Trophoblast cell (in vitro differentiated cells and primary cell): ENCODE results near the gene PRSS58.

ENCODE experiments used
- DNase-seq, 2 donors: peaks; one replicate each; pipeline ENCODE4 v3.0.0-alpha.2; 2016
- H2AFZ ChIP-seq: 2 replicates; pipeline ENCODE4 v1.6.1; 2013; ENCODE audit warnings: low read length, moderate library complexity, mild to moderate bottlenecking; ENCODE audit not compliant: insufficient read depth, poor library complexity
- H2AK5ac ChIP-seq: 2 replicates; pipeline ENCODE4 v1.6.1; 2013; ENCODE audit warnings: mild to moderate bottlenecking, low read length
- H2BK120ac ChIP-seq: 2 replicates; pipeline ENCODE4 v1.6.1; 2013; ENCODE audit warnings: low read length, mild to moderate bottlenecking, moderate library complexity; ENCODE audit not compliant: insufficient read depth, poor library complexity
- H2BK12ac ChIP-seq: 2 replicates; pipeline ENCODE4 v1.6.1; 2013; ENCODE audit warnings: mild to moderate bottlenecking, low read length, moderate library complexity
- H2BK5ac ChIP-seq: 2 replicates; pipeline ENCODE4 v1.6.1; 2013; ENCODE audit warnings: low read length, low read depth, moderate library complexity, mild to moderate bottlenecking; ENCODE audit not compliant: poor library complexity
- H3K14ac ChIP-seq: 2 replicates; pipeline ENCODE4 v1.6.1; 2013; ENCODE audit warnings: mild to moderate bottlenecking, low read length
- H3K18ac ChIP-seq: 2 replicates; pipeline ENCODE4 v1.6.1; 2013; ENCODE audit warnings: mild to moderate bottlenecking, low read length
- H3K23ac ChIP-seq: 2 replicates; pipeline ENCODE4 v1.6.1; 2013; ENCODE audit warnings: low read length
- H3K27ac ChIP-seq: 2 replicates; pipeline ENCODE4 v1.5.1; 2013; ENCODE audit warnings: low read depth, mild to moderate bottlenecking, inconsistent platforms, low read length, moderate library complexity
- H3K27me3 ChIP-seq: 2 replicates; pipeline ENCODE4 v1.6.1; 2013; ENCODE audit warnings: inconsistent platforms, mild to moderate bottlenecking, low read length, moderate library complexity; ENCODE audit not compliant: insufficient read depth
- H3K36me3 ChIP-seq, 2 experiments: 1 replicate in 1 of 2; 2 replicates in 1 of 2; pipeline ENCODE4 v1.6.1; 2013; ENCODE audit warnings: low read length in 2 of 2, mild to moderate bottlenecking in 2 of 2, moderate library complexity in 1 of 2; ENCODE audit not compliant: insufficient read depth in 2 of 2, control insufficient read depth in 1 of 2
- H3K4ac ChIP-seq: 2 replicates; pipeline ENCODE4 v1.6.1; 2013; ENCODE audit warnings: low read depth, mild to moderate bottlenecking, low read length, moderate library complexity
- H3K4me1 ChIP-seq, 2 experiments: 1 replicate in 1 of 2; 2 replicates in 1 of 2; pipeline ENCODE4 v1.6.1; 2013; ENCODE audit warnings: low read length in 2 of 2, mild to moderate bottlenecking in 2 of 2, moderate library complexity in 1 of 2; ENCODE audit not compliant: insufficient read depth in 2 of 2, control insufficient read depth in 1 of 2
- H3K4me2 ChIP-seq: 2 replicates; pipeline ENCODE4 v1.6.1; 2013; ENCODE audit warnings: inconsistent platforms, mild to moderate bottlenecking, low read length, moderate library complexity
- H3K4me3 ChIP-seq: 2 replicates; pipeline ENCODE4 v1.5.1; 2013; ENCODE audit warnings: mild to moderate bottlenecking, low read depth, low read length, inconsistent platforms
- H3K79me1 ChIP-seq: one replicate; pipeline ENCODE4 v1.6.1; 2013; ENCODE audit warnings: low read length
- H3K79me2 ChIP-seq: 2 replicates; pipeline ENCODE4 v1.6.1; 2013; ENCODE audit warnings: low read length, mild to moderate bottlenecking; ENCODE audit not compliant: control insufficient read depth, insufficient read depth, poor library complexity
- H3K9ac ChIP-seq: 2 replicates; pipeline ENCODE4 v1.6.1; 2013; ENCODE audit warnings: mild to moderate bottlenecking, low read length
- H3K9me3 ChIP-seq: 2 replicates; pipeline ENCODE4 v1.6.1; 2013; ENCODE audit warnings: low read depth, mild to moderate bottlenecking, control low read depth, inconsistent platforms, low read length; ENCODE audit not compliant: insufficient read depth
- H4K12ac ChIP-seq: 2 replicates; pipeline ENCODE4 v1.6.1; 2013; ENCODE audit warnings: low read depth, mild to moderate bottlenecking, low read length, moderate library complexity
- H4K8ac ChIP-seq: 2 replicates; pipeline ENCODE4 v1.6.1; 2013; ENCODE audit warnings: low read depth, mild to moderate bottlenecking, low read length, moderate library complexity
- H4K91ac ChIP-seq: one replicate; pipeline ENCODE4 v1.6.1; 2013; ENCODE audit warnings: low read depth, mild to moderate bottlenecking, low read length, moderate library complexity
- WGBS: extraction: QIAGEN DNeasy Blood & Tissue Kit; methylation state at CpG from one replicate; pipeline ENCODE4 v1.1.7; 2013; ENCODE audit warnings: missing lambda C conversion rate; ENCODE audit not compliant: insufficient read length, insufficient coverage; ENCODE audit errors: extremely low coverage; 5-methylcytosine and 5-hydroxymethylcytosine counted together

The PRSS58 gene

GRCh38 chr7:142301299-142301698 lies 43.4 kb upstream of the PRSS58 start:
- DNase-seq, result no peak

GRCh38 chr7:142300689-142301088 lies 42.8 kb upstream of the PRSS58 start:
- no CpG with 5 or more reads among the region's 3 CpGs for WGBS
- no peak overlapping the region for H2BK5ac ChIP-seq

More at GRCh38 chr7:142301299-142301698, 43.4 kb upstream of the PRSS58 start:
- no peak overlapping the region for H4K12ac ChIP-seq
- H3K14ac ChIP-seq, result no peak overlapping the region
- H3K23ac ChIP-seq, result no peak overlapping the region
- H4K8ac ChIP-seq, result no peak overlapping the region
- no peak overlapping the region for H2AFZ ChIP-seq
- no peak overlapping the region for H3K4me2 ChIP-seq
- no peak overlapping the region for H2BK5ac ChIP-seq
- H3K27me3 ChIP-seq, result no peaks in the 10 kb centered on the region
- no peak overlapping the region for H3K9ac ChIP-seq
- no peaks in the 10 kb centered on the region for H3K36me3 ChIP-seq
- no peak overlapping the region for H3K18ac ChIP-seq
- H2BK12ac ChIP-seq, result no peak overlapping the region
- H3K79me1 ChIP-seq, result no peaks in the 10 kb centered on the region
- WGBS, result no CpG with 5 or more reads among the region's 3 CpGs
- H4K91ac ChIP-seq, result no peak overlapping the region
- H2AK5ac ChIP-seq, result no peak overlapping the region
- H3K4ac ChIP-seq, result no peak overlapping the region
- H3K79me2 ChIP-seq, result no peaks in the 10 kb centered on the region
- no peaks in the 10 kb centered on the region for H3K9me3 ChIP-seq
- H3K4me3 ChIP-seq, result no peak overlapping the region
- H2BK120ac ChIP-seq, result no peak overlapping the region
- H3K4me1 ChIP-seq, result no peaks in the 10 kb centered on the region
- no peak overlapping the region for H3K27ac ChIP-seq

GRCh38 chr7:142299237-142299781 lies 41.5 kb upstream of the PRSS58 start:
- Histone ChIP-seq H2AFZ (no peak overlapping the region), H3K9ac (no peak overlapping the region), H2BK120ac (no peak overlapping the region), H3K4me3 (no peak overlapping the region), H3K79me2 (no peaks in the 10 kb centered on the region), H3K36me3 (no peaks in the 10 kb centered on the region), H3K4ac (no peak overlapping the region), H4K8ac (no peak overlapping the region), H2BK12ac (no peak overlapping the region), H3K27ac (no peak overlapping the region), H3K4me2 (no peak overlapping the region), H3K14ac (no peak overlapping the region), H3K79me1 (no peaks in the 10 kb centered on the region), H3K9me3 (no peaks in the 10 kb centered on the region), H2BK5ac (no peak overlapping the region), H3K27me3 (no peaks in the 10 kb centered on the region), H3K23ac (no peak overlapping the region), H2AK5ac (no peak overlapping the region), H3K18ac (no peak overlapping the region), H3K4me1 (no peaks in the 10 kb centered on the region), H4K91ac (no peak overlapping the region), H4K12ac (no peak overlapping the region)
- WGBS, result no CpG with 5 or more reads among the region's 10 CpGs
- no peak for DNase-seq

More at GRCh38 chr7:142300689-142301088, 42.8 kb upstream of the PRSS58 start:
- H3K9me3 ChIP-seq, result no peaks in the 10 kb centered on the region
- no peaks in the 10 kb centered on the region for H3K36me3 ChIP-seq
- H2BK12ac ChIP-seq, result no peak overlapping the region
- peak in 1 of 2 donors; percentile 22 for DNase-seq
- H3K9ac ChIP-seq, result no peak overlapping the region
- no peak overlapping the region for H3K4ac ChIP-seq
- H3K4me3 ChIP-seq, result no peak overlapping the region
- H4K12ac ChIP-seq, result no peak overlapping the region
- no peak overlapping the region for H3K18ac ChIP-seq
- no peaks in the 10 kb centered on the region for H3K79me1 ChIP-seq
- no peak overlapping the region for H2AK5ac ChIP-seq
- no peak overlapping the region for H2BK120ac ChIP-seq
- no peak overlapping the region for H3K27ac ChIP-seq
- no peak overlapping the region for H4K8ac ChIP-seq
- H2AFZ ChIP-seq, result no peak overlapping the region
- no peak overlapping the region for H3K14ac ChIP-seq
- no peak overlapping the region for H3K4me2 ChIP-seq
- no peak overlapping the region for H4K91ac ChIP-seq
- H3K79me2 ChIP-seq, result no peaks in the 10 kb centered on the region
- no peak overlapping the region for H3K23ac ChIP-seq
- H3K4me1 ChIP-seq, result no peaks in the 10 kb centered on the region
- H3K27me3 ChIP-seq, result no peaks in the 10 kb centered on the region

GRCh38 chr7:142298627-142299026 lies 40.8 kb upstream of the PRSS58 start:
- H2AFZ ChIP-seq, result no peak overlapping the region
- no CpG with 5 or more reads among the region's 5 CpGs for WGBS

More at GRCh38 chr7:142298627-142299026, 40.8 kb upstream of the PRSS58 start:
- Histone ChIP-seq H3K23ac (no peak overlapping the region), H3K27ac (no peak overlapping the region), H2BK5ac (no peak overlapping the region), H4K12ac (no peak overlapping the region), H2BK12ac (no peak overlapping the region), H3K9me3 (no peaks in the 10 kb centered on the region), H4K91ac (no peak overlapping the region), H3K18ac (no peak overlapping the region), H3K4me3 (no peak overlapping the region), H4K8ac (no peak overlapping the region), H3K4me1 (no peaks in the 10 kb centered on the region), H3K4ac (no peak overlapping the region), H3K79me1 (no peaks in the 10 kb centered on the region), H3K36me3 (no peaks in the 10 kb centered on the region), H3K79me2 (no peaks in the 10 kb centered on the region), H2BK120ac (no peak overlapping the region), H3K9ac (no peak overlapping the region), H3K14ac (no peak overlapping the region), H3K27me3 (no peaks in the 10 kb centered on the region), H3K4me2 (no peak overlapping the region), H2AK5ac (no peak overlapping the region)
- no peak for DNase-seq
